SU-DHL-6 (cell line): ENCODE results near the gene GCH1.

Source experiments
- H2AFZ ChIP-seq: fragments of 200-600 bp; sonication (generic); 2 replicates; pipeline ENCODE4 v1.6.1; 2014; ENCODE audit warnings: low read depth, mild to moderate bottlenecking, moderate library complexity, mixed read lengths, antibody characterized with exemption, low read length; ENCODE audit not compliant: severe bottlenecking
- H3F3A ChIP-seq: fragments of 200-600 bp; shearing (Covaris generic); 2 replicates; pipeline ENCODE4 v1.6.0; 2016; ENCODE audit warnings: antibody characterized with exemption, mild to moderate bottlenecking; ENCODE audit not compliant: insufficient read depth
- H3K27ac ChIP-seq: fragments of 200-600 bp; sonication (generic); 2 replicates; pipeline ENCODE4 v1.5.1; 2016; ENCODE audit warnings: low read depth, mild to moderate bottlenecking, low read length, moderate library complexity, mixed read lengths
- H3K27me3 ChIP-seq: fragments of 200-600 bp; sonication (generic), shearing (Covaris generic); 2 replicates; pipeline ENCODE4 v1.6.0; 2014; ENCODE audit warnings: mild to moderate bottlenecking, low read length
- H3K36me3 ChIP-seq: fragments of 200-600 bp; sonication (generic); 2 replicates; pipeline ENCODE4 v1.6.1; 2014; ENCODE audit warnings: mild to moderate bottlenecking, low read length, mixed read lengths
- H3K4me2 ChIP-seq: fragments of 300-600, 200-600 bp; shearing (Covaris generic), sonication (generic); 2 replicates; pipeline ENCODE4 v1.6.0; 2014; ENCODE audit warnings: low read length, low read depth, mild to moderate bottlenecking; ENCODE audit not compliant: poor library complexity, severe bottlenecking
- H3K4me3 ChIP-seq: fragments of 200-600 bp; sonication (generic); 2 replicates; pipeline ENCODE4 v1.5.1; 2014; ENCODE audit warnings: antibody characterized with exemption, low read length, mild to moderate bottlenecking, mixed read lengths; ENCODE audit not compliant: insufficient read depth, poor library complexity, severe bottlenecking
- H3K79me2 ChIP-seq: fragments of 200-600 bp; sonication (generic); 2 replicates; pipeline ENCODE4 v1.6.1; 2014; ENCODE audit warnings: mild to moderate bottlenecking, low read length, moderate library complexity; ENCODE audit not compliant: insufficient read depth
- H3K9ac ChIP-seq: fragments of 200-600 bp; sonication (generic); 2 replicates; pipeline ENCODE4 v1.7.0; 2014; ENCODE audit warnings: mild to moderate bottlenecking, low read length
- H3K9me2 ChIP-seq: fragments of 200-600 bp; sonication (generic); replicated peaks from 2 replicates; pipeline ENCODE4 v1.6.1; 2014; ENCODE audit warnings: low read length; ENCODE audit not compliant: insufficient read depth
- H3K9me3 ChIP-seq: fragments of 200-600 bp; sonication (generic); 2 replicates; pipeline ENCODE4 v1.6.1; 2014; ENCODE audit warnings: low read length, mixed read lengths; ENCODE audit not compliant: insufficient read depth
- H4K20me1 ChIP-seq: fragments of 200-600 bp; sonication (generic); 2 replicates; pipeline ENCODE4 v1.6.1; 2014; ENCODE audit warnings: low read depth, mild to moderate bottlenecking, antibody characterized with exemption, low read length, moderate library complexity, mixed read lengths
- EZH2phosphoT487 ChIP-seq: fragments of 200-600 bp; sonication (generic), shearing (Covaris generic); conservative IDR thresholded peaks from 2 replicates; pipeline ENCODE4 v1.6.1; 2018; ENCODE audit warnings: mild to moderate bottlenecking, antibody characterized with exemption, low read length, moderate library complexity, mixed read lengths
- TF ChIP-seq, protein P1 (sequence below): fragments of 200-600 bp; sonication (generic); IDR thresholded peaks from one replicate; pipeline ENCODE4 v1.5.1; 2017; ENCODE audit warnings: antibody characterized with exemption, mild to moderate bottlenecking, low read length, moderate library complexity; ENCODE audit not compliant: insufficient read depth, poor library complexity, severe bottlenecking

The GCH1 gene

GRCh38 chr14:54893151-54893760 lies 9.4 kb downstream of the GCH1 start:
- no peak overlapping the region for H3K4me2 ChIP-seq
- no peaks in the 10 kb centered on the region for H3K27me3 ChIP-seq
- no peaks in the 10 kb centered on the region for H3K36me3 ChIP-seq
- H3K9me2 ChIP-seq, result no peaks in the 10 kb centered on the region
- 0 out of 2 replicates have a peak, but pooled peaks cover 3% of the 10 kb centered on the region for H3K79me2 ChIP-seq
- H3K27ac ChIP-seq, result no peak overlapping the region
- TF ChIP-seq, protein P1, sequence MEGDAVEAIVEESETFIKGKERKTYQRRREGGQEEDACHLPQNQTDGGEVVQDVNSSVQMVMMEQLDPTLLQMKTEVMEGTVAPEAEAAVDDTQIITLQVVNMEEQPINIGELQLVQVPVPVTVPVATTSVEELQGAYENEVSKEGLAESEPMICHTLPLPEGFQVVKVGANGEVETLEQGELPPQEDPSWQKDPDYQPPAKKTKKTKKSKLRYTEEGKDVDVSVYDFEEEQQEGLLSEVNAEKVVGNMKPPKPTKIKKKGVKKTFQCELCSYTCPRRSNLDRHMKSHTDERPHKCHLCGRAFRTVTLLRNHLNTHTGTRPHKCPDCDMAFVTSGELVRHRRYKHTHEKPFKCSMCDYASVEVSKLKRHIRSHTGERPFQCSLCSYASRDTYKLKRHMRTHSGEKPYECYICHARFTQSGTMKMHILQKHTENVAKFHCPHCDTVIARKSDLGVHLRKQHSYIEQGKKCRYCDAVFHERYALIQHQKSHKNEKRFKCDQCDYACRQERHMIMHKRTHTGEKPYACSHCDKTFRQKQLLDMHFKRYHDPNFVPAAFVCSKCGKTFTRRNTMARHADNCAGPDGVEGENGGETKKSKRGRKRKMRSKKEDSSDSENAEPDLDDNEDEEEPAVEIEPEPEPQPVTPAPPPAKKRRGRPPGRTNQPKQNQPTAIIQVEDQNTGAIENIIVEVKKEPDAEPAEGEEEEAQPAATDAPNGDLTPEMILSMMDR, result peak; percentile 60
- TF ChIP-seq EZH2phosphoT487, result no peak
- H3K9me3 ChIP-seq, result no peaks in the 10 kb centered on the region
- H4K20me1 ChIP-seq, result no peaks in the 10 kb centered on the region
- H2AFZ ChIP-seq, result no peak overlapping the region
- H3F3A ChIP-seq, result no peaks in the 10 kb centered on the region
- no peak overlapping the region for H3K4me3 ChIP-seq
- H3K9ac ChIP-seq, result no peak overlapping the region

DNA sequence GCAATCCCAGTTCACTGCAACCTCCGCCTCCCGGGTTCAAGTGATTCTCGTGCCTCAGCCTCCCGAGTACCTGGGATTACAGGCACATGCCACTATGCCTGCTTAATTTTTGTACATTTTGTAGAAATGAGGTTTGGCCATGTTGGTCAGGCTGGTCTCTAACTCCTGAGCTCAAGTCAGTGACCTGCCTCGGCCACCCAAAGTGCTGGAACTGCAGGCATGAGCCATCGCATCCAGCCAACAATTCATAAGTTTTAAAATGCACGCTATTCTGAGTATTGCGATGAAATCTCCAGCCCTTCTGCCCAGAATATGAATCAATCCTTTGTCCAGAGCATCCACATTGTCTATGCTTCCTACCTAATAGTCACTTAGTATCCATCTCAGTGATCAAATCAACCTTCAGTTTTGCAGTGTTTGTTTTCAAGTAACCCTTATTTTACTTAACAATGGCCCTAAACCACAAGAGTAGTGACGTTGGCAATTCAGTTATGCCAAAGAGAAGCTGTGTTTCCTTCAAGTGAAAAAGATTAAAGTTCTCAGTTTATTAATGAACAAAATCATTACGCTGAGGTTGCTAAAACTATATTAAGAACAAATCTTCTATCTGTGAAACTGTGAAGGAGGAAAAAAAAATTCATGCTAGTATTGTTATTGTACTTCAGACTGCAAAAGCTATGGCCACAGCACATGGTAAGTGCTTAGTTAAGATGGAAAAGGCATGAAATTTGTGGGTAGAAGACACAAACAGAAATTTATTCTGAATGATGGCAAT lies 11.0 kb downstream of the GCH1 start:
- Histone ChIP-seq H3K9ac (no peak overlapping the region), H3K27me3 (no peaks in the 10 kb centered on the region), H3F3A (no peaks in the 10 kb centered on the region), H4K20me1 (no peaks in the 10 kb centered on the region), H3K9me2 (no peaks in the 10 kb centered on the region), H2AFZ (no peak overlapping the region), H3K27ac (no peak overlapping the region), H3K4me3 (no peak overlapping the region), H3K9me3 (no peaks in the 10 kb centered on the region), H3K79me2 (0 out of 2 replicates have a peak, but pooled peaks cover 3% of the 10 kb centered on the region), H3K36me3 (no peaks in the 10 kb centered on the region), H3K4me2 (no peak overlapping the region)
- TF ChIP-seq, protein P1, result no peak
- no peak for TF ChIP-seq EZH2phosphoT487

GRCh38 chr14:54890788-54891187 lies 11.8 kb downstream of the GCH1 start:
- H3K36me3 ChIP-seq, result no peaks in the 10 kb centered on the region
- H3K9ac ChIP-seq, result no peak overlapping the region
- H3K79me2 ChIP-seq, result 0 out of 2 replicates have a peak, but pooled peaks cover 3% of the 10 kb centered on the region
- no peaks in the 10 kb centered on the region for H3K9me2 ChIP-seq
- no peak overlapping the region for H3K4me2 ChIP-seq
- no peak overlapping the region for H2AFZ ChIP-seq
- no peaks in the 10 kb centered on the region for H3K27me3 ChIP-seq
- H3K27ac ChIP-seq, result no peak overlapping the region
- no peaks in the 10 kb centered on the region for H3K9me3 ChIP-seq
- H3F3A ChIP-seq, result no peaks in the 10 kb centered on the region
- no peaks in the 10 kb centered on the region for H4K20me1 ChIP-seq
- H3K4me3 ChIP-seq, result no peak overlapping the region
- TF ChIP-seq, protein P1, result no peak
- TF ChIP-seq EZH2phosphoT487, result no peak
